ENCODE data around the gene ACLY.
"Not testable (repeated sequence)": the region's sequence is repeated elsewhere in the genome, so short reads cannot be mapped to it uniquely, and the experiment has no call there.

The ACLY gene

GRCh38 chr17:41939693-41940090 is 20.9 kb upstream of the ACLY start:
- no peak for DNase-seq (ENCODE audit: low read depth in 2 of 2)

DNA sequence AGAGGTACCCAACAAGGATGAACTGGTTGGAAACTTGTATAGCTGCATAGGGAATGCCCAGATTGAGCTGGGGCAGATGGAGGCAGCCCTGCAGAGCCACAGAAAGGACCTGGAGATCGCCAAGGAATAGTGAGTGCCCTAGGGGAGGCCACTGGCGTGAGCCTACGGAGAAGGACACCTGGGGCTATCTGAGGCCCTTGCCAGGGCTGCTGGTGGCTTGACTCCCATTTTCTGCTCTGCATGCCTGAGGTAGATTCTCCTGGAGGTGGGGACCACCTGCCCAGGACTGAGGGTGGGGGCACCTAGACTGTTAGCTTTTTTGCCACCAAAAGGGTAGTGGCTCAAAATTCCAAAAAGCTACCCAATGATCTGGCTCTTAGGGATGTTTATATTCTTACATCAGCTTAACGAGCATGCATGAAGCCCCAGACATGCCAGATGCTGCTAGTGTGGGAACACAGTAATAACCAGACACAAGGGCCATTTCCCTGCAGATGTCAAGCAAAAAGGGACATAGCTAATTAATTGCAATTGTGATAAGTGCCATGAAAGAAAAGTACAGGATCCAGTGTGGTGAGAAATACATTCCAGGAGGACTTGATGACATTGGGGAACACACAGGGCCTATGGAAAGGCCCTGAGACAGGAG is 20.4 kb upstream of the ACLY start:
- DNase-seq (ENCODE audit: low read depth in 2 of 2), result no peak

DNA sequence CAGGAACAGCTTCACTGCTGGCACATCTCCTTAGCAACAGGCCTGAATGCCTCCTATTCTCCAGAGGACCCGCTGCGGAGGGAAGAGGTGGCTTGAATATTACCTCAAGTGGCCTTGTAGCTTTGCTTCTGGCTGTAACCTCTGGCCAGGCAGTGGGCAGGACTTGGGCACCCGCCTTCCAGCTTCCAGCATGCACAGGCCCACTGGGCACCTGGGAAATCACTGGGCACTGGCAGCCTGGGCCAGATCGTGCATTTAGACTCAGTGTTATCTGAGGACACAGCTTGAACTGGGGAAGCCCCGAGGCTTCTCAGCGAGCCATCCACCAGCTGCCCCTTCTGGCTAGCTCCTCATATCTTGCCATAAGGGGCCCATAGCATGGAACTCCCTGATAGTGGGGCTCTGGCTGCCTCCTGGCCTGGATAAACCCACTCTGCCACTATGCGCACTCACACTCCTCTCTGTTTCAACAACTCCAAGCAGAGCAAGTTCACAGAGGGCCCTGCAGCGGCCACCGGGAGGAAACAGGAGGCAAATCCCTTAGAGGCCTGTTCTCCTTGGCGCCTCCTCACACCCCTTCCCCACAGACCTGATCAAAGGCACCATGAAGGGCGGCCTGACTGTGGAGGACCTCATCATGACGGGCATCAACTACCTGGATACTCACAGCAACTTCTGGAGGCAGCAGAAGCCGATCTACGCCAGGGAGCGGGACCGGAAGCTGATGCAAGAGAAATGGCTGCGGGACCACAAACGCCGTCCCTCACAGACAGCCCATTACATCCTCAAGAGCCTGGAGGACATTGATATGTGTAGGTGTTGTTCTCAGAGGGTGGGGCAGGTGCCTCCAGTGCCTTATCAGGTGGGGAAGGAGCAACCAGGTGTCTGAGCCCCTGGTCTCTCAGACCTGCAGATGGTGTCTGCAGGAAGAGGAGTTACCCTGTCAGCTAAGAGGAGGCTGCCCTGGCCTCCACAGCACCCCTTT is 19.5 kb upstream of the ACLY start:
- no peak for DNase-seq (ENCODE audit: low read depth in 2 of 2)

DNA sequence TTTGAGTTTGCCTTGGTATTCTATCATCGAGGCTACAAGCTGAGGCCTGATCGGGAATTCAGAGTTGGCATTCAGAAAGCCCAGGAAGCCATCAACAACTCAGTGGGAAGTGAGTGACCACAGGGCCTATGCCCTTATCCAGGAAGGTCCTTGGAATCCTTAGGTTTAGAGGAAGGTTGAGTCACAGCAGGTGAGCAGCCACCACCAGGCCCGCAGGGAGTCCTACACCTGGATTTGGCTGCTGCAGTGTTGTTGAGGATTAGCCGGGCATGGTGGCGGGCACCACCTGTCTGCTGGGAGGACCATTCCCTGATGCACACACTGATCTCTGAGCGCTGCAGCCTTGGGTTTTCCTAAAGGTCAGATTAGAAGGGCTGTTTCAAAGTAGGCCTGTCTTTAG is 16.9 kb upstream of the ACLY start:
- DNase-seq (ENCODE audit: low read depth in 2 of 2), result no peak

DNA sequence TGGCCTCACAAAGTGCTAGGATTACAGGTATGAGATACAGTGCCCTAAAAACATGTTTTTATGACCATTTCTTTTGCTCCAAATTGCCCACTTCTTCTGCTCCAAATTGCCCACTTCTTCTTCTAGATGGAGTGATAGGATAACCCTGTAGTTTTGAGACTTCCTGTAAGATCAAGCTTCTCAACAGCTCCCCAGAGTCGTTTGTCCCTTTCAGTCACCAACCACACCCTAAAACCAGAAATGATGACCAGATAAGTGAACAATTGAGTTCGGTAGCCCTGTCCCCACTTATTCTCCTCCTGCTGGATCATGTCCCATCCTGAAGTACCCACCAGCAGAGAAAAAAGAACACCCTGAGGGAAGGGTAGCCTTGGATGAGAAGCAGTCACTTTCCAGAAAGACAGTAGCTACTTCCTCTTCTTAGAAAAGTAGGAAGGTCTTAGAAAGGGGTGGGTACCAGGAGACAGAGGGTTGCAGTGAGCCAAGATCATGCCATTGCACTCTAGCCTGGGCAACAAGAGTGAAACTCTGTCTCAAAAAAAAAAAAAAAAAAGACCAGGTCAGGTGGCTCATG is 14.2 kb upstream of the ACLY start:
- DNase-seq (ENCODE audit: low read depth in 2 of 2), result no peak

DNA sequence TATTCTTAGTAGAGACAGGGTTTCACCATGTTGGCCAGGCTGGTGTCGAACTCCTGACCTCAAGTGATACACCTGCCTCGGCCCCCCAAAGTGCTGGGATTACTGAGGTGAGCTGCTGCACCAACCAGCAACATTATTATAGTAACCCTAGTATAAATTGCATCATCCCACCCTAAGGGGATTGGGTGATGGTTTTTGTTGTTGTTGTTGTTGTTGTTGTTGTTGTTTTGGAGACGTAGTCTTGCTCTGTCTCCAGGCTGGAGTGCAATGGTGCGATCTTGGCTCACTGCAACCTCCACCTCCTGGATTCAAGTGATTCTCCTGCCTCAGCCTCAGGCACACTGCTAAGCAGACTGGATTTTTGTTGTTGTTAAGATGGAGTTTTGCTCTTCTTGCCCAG is 13.0 kb upstream of the ACLY start:
- DNase-seq (ENCODE audit: low read depth in 2 of 2), result not testable (repeated sequence)

GRCh38 chr17:41930833-41931156 is 12.0 kb upstream of the ACLY start:
- DNase-seq (ENCODE audit: low read depth in 2 of 2), result not testable (repeated sequence)

DNA sequence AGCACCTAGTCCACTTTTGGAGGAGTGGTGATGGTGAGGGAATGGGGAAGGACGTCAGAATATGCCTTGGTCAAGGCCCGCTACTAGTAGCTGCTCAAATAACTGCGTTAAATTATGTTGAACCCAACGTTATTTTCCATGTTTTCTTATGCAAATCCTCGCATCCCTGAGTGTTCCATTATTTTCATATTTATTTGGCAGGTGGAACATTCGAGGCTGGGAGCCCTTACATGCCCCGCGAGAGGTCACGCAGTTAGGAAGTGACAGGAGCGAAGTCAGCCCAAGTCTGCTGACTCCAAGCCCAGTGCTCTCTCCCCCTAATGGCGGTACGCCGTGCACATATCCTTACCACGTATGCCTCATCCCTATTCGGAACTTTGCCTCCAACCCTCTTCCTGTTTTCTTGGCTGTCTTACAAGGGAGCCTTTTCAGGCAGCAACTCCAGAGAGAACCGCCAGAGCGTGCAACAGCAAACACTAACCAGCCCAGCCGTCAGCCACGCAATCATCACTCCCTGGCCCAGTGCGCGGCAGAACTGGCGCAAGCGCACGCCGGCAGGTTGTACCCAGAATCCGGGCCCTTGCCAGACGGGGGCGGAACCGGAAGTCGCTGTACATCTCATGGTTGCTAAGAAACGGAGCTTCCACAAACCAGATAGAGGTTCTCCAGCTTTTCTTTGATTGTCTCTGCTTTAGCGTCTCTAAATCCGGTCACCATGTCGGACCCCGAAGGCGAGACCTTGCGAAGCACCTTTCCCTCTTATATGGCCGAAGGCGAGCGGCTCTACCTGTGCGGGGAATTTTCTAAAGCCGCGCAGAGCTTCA is 11.5 kb upstream of the ACLY start, which contains the start of gene ODAD4:
Gene ODAD4, plus strand, starts transcription at position 609 of the 824 bp plus-strand sequence. Its CDS starts 107 bp downstream, at position 716.
- DNase-seq (ENCODE audit: low read depth in 2 of 2), result peak; percentile 96

- no peak for DNase-seq (ENCODE audit: low read depth in 2 of 2)
Measured at GRCh38 chr17:41928693-41929251, 10.0 kb upstream of the ACLY start.

GRCh38 chr17:41925991-41926590 is 7.3 kb upstream of the ACLY start:
- no peak for DNase-seq (ENCODE audit: low read depth in 2 of 2)

GRCh38 chr17:41920580-41920955 is 1.8 kb upstream of the ACLY start:
- DNase-seq (ENCODE audit: low read depth in 2 of 2), result no peak

DNA sequence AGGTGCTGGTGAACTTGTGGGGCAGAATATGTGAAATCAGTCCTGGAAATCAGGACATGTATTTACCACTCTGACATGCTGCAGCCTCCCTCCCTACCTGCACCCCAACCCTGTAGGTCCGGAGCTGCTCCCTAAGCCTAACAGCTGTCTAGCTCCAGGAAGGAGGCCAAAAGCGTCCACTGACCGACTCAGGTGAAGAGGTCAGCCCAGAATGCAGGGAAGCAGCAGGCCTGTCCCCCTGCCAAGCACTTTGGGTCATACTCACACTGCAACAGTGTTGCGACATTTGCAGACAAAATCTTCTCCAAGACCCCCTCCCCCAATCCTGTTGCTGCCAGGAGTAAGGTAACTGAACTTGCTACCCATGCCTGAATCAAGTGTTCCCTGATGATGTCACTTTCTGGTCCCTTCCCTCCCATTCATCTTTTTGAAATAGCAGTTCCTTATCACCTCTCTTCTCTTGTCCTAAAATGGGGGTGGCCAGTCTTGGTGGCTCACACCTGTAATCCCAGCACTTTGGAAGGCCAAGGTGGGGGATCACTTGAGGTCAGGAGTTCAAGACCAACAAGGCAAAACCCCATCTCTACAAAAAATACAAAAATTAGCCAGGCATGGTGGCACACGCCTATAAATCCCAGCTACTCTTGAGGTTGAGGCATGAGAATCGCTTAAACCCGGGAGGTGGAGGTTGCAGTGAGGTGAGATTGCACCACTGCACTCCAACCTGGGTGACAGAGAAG is 1.3 kb upstream of the ACLY start:
- no peak for DNase-seq (ENCODE audit: low read depth in 2 of 2)

DNA sequence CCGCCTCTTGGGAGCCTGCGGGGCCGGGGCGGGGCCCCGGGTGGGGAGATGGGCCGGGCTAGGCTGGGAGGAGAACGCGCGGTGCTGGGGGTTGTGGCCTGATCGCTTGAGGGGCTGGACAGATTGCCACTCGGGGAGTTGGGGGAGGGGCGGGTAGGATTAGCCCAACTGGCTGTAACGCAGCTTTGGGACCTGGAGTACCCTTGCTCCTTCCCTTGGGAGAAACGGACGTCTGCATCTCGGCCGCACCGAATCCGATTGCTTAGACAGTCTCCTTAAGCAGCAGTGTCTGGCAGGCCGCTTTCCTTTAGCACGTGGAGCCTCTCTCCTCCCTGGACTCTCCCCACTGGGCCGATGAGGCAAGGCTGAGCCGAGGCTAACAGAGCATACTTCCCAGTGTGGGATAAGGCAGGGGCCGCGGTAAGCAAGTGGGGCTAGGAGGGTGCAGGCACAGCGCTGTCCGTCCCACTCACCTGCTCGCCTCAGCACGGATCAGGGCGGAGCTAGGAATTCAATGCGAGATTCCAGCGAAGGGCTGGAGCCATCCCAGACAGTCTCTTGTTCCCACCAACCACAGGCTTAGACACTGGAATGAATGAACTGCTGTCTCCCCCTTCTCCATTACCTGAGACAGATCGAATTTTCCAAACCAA is 540 bp upstream of the ACLY start:
- DNase-seq (ENCODE audit: low read depth in 2 of 2), result no peak

DNA sequence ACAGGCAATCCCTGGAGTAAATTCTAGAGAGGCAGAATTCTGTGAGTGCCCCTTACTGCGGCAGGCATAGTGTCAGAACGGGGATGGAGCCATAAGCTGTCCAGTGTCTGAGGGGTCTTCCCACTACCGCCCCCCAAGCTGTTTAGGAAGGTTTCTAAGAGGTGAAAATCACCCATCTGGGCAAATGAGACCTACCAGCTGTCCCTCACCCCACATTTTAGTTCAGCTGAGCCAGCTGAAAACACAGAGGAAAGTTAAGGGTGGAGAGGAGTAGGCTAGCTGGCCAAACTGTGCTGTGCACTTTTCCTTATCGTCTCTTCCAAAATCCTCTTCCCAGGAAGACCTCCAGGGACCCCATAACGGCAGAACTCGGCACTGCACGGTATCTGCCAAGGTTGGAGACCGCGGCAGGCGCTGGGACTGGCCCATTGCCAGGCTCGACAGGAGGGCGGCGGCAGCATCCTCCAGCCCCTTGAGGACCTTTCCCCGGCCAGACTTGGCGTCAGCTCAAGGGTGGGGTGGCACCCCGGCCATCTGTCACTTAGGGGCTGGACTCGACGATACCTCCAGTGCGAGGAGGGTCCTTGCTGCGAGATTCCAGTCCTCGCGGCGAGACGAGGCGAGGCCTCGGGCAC is 955 bp downstream of the ACLY start:
- DNase-seq (ENCODE audit: low read depth in 2 of 2), result no peak

GRCh38 chr17:41917192-41917591 is 1.6 kb downstream of the ACLY start:
- DNase-seq (ENCODE audit: low read depth in 2 of 2), result peak in 1 of 2 experiments; percentile 28

DNA sequence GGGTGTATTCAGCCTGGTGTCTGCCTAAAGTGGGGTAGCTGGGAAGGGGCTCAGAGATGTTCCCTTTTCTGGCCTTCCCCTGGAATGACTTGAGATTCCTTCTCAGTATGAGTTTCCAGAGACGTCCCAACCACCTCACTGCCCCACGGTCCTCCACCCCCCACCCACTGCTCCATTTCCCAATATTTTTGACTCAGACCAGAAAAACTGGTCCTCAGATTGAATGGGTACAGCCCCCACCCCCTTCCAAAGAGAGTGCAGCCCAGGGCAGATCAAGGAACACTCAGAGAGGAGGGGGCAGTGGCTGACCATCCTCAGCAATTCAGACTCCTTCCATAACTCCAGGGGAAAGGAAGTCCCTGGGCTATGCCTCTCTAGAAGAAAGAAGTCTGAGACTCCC is 3.2 kb downstream of the ACLY start:
- no peak for DNase-seq (ENCODE audit: low read depth in 2 of 2)

GRCh38 chr17:41915020-41915419 is 3.7 kb downstream of the ACLY start:
- no peak for DNase-seq (ENCODE audit: low read depth in 2 of 2)

DNA sequence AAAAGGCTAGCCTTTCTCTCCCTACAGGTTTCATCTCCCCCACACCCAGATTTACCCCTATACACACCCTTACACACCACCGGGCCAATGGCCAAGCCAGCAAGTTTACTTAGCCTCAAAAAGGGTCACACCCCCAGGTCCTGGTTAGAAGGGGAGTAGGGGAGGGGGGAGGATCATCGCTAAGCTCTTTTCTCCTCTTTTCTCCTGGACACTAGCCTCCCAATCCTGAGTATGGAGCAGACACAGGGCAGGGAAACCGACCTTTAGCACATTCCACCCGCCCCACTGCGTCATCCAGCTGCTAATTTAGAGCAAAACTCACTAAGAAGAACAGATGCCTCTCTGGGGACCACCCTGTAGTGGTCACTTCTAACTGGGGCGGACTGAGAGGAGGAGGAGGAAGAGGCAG is 4.4 kb downstream of the ACLY start:
- DNase-seq (ENCODE audit: low read depth in 2 of 2), result no peak

DNA sequence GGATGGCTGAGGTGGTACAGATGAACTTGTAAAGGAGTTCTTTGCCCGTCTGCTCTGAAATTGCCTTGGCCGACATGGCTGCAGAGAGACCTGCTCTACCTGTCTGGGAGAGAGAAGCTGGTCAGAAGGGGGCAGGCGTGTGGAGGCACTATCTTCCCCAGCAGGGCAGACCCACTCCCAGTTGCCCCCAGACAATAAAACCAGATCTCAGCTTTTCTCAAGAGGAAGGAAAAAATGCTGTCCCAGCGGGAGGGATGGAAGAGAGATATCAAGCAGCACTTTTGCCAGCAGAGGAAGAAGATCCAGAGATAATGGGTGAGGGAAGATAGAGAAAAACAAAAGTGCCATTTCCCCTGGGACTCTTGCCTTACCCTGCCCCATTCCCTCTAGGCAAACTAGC is 5.0 kb downstream of the ACLY start:
- DNase-seq (ENCODE audit: low read depth in 2 of 2), result no peak

All from fibroblast of skin of left quadriceps (primary cell).